EH (cell line): ENCODE measurements around the gene TMEM86B.

Experiments
- DNase-seq: peaks from one replicate; pipeline ENCODE4 v3.0.0-alpha.2; 2015; ENCODE audit warnings: low read depth

Gene TMEM86B

DNA sequence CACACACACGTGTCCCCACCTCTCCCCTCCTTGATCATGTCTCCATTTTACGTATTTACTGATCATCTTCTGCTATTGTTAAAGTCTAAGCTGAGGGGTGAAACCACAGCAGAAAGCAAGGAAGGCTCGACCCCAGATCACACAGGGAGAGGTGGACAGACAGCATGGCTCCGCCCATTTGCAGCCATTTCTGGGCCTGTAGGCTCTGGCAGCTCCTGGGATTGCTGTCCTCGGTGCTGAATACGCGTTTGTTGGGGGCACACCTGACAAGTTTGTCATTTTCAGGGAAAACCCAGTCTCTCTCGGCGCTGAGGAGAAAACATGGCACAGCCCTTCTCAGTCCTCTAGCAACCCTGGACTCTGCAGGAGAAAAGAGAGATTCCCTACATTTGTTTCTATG, 8.0 kb downstream of the TMEM86B start:
- no peak for DNase-seq

DNA sequence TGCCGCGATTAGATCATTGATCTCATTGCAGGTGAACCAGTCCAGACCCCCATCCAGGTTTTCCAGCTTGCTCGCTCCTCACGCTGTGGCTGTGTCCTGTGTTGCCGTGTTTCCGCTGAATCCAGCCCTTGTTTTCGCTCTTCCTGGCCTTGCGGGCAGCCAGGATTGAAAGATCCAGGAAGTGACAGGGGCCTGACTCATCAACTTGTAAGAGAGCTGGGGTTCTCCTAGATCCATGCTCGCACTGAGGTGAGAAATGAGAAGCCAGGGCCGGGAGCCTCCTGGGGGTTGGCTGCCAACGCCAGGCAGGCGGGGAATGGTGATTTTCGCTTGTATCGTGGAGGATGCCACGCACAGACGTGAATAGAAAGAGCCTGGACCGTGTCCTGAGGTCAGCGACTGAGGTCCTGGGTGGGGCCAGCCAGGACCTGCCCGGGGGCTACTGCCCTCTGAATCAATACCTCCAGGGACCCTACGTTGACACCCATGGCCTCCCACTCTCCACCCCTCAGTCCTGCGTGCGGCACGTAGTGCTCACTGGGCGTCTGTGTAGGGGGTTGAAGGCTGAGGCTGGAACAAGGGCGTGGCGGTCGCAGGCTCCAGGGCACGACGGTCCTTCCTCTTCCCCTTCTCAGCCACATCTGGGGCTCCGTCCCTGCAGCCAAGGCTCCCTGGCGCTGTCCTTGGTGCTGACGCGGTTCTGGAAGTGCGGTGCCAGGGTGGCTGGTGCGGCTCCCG, 11.9 kb downstream of the TMEM86B start:
- DNase-seq, result peak; percentile 99

DNA sequence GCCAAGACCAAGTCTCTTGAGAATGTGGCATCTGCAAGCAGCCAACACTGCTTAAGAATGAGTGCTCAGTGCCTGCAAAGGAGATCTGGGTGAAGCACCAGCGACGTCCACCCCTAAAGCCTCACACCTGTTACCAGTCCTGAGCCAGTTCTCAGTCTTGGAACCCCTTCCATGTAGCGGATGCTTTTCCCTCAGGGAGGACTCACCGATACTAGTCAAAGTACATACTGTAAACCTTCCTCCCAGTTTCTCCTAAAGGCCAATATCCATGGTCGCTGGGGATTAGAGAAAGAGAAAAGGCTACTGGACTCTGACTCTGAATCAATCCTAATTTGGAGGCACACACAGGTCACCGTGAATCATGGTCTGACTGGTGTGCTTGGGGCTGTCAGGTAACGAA, 15.0 kb downstream of the TMEM86B start:
- no peak for DNase-seq

DNA sequence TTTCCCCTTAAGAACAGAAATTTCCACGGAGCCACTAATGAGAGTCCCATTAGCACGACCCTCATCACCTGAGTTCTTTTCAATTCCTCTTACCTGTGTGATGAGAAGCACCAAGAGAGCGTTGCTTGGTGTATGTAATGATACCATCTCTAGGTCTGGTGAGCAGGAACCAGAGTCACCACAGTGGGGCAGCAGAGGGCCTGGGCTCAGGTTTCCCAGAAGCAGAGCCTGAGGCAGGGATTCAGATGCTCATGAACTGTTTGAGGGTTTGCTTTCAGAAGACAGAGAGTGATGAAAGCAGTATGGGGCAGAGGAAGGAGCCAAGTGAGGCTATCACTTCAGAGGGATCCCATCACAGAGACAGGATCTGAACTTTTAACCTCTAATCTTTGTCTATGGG, 16.1 kb downstream of the TMEM86B start:
- no peak for DNase-seq

DNA sequence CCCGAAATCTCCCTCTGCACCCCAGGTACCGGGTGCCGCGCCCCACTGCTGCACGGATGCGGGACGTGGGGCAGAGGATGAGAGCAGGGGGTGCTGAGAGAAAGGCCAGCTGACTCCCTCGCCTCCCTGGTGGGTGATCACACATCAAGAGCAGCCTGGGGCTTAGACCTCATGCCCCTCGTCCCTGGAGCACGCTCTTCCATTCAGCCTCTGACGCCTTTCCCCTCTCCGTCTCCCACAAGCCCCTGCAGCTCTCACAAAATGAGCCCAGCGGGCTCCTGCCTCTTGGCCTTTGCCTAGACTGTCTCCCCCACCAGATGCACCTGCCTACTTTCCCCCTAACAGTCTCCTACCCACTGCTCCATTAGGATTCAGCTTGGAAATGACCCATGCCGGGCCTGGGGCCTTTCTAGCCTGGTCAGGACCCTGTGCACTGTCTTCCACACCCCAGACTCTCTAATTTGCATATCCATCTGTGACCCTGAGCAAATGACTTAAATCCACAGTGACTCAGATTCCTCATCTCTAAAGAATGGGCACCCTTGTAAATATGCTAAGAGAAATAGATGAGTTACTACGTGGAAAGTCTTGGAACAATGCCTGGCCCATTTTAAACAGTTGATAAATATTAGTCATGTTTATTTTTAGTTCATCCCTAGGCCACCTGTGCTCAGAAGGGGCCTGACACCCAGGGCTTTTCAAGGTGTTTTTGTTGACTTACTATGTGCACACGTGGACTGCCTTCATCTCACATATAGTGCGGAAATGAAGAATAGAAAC, 18.7 kb downstream of the TMEM86B start:
- peak; percentile 97 for DNase-seq

DNA sequence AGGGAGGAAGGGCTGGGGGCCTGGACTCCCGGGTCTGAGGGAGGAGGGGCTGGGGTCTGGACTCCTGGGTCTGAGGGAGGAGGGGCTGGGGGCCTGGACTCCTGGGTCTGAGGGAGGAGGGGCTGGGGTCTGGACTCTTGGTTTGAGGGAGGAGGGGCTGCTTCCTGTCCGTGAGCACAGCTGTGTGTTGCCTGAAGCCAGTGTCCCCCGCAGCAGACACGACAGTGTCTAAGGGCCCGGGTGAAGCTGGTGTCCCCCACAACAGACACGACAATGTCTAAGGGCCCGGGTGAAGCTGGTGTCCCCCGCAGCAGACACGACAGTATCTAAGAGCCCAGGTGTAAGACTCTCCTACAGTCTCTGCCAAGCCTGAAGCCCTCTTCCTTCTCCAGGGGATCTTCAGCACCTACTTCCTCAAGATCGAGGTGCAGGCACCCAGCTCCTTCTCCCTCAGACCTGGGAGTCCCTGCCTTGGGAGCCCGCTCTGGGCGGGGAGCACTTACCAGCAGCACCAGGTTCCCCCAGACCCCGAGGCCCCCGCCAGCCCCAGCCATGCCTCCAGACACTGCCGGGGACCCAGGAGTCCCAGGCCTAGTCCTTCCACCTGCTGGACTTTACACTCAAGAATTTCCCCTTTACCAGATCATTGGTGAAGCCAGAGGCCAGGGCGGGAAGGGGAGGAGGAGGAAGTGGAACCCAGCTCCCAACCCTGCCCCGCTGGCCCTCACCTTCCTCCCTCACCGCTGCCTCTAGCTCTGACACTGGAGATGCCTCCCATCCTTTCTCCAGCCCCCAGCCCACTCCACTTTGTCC, 19.5 kb downstream of the TMEM86B start, which contains the start of gene PTPRH:
PTPRH (minus strand) TSS at position 622 of the 813 bp plus-strand sequence; CDS start at position 554, 68 bp downstream.
- DNase-seq, result no peak

DNA sequence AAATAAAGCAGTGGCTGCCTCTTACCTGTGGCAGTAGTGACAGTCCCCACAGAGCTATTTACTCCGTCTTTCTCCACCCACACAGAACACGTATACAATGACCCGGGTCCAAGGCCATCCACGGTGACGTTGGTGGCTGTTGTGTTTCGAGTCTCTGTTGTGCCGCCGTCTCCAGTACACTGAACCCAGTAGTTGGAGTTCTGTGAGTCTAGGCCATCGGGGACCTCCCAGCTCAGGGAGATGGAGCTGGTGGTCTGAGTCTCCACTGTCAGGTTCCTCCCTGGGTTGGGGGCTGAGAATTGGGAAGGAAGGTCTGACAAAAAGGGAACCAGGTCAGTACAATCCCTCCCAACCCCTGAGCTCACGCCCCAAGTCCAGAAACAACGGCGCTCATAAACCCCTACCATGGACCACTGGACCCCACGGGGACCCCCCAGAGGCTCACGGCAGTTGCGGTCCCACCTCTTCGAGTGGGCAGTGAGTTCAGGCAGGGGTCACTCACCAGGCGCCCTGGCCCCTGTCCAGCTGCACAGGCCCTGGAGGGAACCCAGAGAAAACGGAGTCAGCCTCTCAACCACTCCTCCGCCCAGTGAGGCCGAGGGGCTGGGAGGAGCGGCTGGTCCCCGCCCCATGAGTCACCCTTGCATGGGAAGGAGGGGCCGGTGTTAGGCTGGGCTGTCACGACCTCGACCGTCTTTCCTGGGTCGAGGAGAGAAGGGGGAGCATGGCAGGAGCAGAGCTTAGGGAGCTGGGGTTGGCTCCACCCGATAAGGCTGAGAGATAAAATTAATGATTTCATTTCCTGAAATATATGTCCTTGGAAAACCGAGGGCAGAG, 21.7 kb downstream of the TMEM86B start:
- DNase-seq, result peak; percentile 95

DNA sequence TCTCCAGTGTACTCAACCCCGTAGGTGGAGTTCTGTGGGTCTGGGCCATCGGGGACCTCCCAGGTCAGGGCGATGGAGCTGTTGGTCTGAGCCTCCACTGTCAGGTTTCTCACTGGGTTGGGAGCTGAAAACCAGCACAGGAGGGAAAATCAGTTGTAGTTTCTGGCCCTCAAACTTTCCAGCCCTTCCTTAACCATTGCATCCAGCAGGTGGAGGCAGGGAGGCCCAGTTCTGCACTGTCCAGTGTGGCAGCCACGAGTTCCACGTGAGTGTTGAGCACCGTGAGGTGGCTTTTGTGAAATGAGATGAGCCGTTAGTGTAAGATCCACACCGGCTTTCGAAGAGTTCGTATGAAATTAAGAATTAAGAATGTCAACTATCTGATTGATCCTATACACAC, 26.4 kb downstream of the TMEM86B start:
- DNase-seq, result peak; percentile 17

DNA sequence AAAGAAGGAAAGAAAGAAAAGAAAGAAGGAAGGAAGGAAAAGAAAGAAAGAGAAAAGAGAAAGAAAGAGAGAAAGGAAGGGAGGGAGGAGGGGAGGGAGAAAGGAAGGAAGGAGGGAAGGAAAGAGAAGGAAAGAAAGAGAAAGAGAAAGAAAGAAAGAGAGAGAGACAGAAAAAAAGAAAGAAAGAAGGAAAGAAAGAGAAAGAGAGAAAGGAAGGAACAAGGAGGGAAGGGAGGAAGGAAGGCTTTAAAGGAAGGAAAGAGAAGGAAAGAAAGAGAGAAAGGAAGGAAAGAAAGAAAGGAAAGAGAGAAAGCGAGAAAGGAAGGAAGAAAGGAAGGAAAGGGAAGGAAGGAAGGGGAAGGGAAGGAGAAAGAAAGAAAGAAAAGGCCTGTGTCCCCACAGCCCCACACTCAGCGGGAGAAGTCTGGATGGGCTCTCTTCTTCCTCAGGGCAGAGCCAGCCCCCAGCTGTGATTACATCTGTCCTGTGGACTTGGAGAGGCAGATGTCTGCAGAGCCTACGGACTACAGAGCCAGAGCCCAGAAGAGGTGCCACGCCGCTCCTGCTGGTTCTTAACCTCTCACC, 28.9 kb downstream of the TMEM86B start:
- DNase-seq, result no peak

DNA sequence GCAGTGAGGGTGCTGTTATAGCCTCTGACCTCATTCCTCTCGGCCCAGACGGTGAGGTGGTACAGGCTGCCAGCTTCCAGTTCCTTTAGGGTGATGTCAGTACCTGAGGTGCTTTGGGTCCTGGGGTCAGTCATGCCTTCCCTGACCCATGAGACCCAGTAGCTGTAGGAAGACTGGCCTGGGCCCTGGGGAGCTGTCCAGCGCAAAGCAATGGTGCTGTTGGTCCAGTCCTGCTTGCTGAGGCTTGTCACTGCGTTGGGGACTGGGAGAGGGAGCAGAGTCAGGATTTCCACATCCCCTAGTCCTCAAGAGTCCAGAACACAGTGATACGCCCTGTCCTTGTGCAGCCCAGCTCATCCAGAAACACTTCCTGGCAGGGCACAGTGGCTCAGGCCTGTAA, 29.9 kb downstream of the TMEM86B start:
- peak; percentile 15 for DNase-seq

DNA sequence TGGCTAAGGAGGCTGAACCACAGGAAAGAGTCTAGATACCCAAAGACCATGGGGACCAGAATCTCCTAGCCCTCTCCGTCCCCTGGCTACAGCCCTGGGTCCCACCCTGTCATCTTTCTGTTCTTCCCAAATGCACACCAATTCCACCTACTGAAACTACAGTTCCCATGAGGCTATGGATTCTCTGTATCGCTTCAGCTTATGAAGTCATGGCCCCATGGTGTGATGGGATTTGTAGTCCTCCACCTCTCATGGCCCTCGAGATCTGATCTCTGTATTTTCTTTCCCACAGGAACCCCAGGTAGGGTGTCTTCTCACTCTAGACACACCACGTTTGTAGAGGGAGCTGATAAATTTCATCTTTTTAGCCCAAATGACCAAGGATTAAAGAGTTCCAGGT, 31.0 kb downstream of the TMEM86B start:
- DNase-seq, result peak; percentile 26

DNA sequence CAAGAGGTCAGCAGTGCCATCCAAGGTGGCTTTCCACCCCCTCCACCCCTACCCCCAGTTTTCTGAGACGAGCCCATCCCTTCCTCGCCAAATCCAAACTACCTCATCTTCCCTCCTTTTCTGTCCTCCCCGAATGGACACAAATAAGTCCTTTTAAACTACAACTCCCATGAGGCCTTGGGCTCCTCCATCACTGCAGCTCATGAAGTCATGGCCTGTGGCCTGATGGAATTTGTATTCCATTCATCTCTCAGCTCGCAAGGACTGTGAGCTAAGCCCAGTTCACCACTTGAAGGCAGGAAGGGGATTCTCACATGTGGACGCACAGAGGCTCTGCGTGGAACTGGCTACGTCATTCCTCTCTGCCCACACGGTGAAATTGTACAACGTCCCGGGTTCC, 31.8 kb downstream of the TMEM86B start:
- peak; percentile 28 for DNase-seq

DNA sequence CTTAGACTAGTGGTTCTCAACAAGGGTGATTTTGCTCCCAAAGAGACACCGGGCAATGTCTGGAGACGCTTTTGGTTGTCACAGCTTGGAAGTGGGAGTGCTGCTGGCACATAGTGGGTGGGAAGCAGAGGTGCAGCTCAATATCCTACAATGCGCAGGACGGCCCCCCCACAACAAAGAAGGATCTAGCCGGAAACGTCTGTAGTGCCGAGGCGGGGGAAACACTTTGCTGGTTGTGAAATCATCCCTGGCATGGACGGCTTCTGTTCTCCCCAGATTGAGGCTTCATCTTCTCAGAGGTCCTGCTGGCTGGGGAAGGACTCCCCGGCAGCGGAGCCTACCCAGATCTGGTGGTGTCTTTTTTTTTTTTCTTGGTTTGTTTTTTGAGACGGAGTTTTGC, 35.1 kb downstream of the TMEM86B start:
- no peak for DNase-seq

DNA sequence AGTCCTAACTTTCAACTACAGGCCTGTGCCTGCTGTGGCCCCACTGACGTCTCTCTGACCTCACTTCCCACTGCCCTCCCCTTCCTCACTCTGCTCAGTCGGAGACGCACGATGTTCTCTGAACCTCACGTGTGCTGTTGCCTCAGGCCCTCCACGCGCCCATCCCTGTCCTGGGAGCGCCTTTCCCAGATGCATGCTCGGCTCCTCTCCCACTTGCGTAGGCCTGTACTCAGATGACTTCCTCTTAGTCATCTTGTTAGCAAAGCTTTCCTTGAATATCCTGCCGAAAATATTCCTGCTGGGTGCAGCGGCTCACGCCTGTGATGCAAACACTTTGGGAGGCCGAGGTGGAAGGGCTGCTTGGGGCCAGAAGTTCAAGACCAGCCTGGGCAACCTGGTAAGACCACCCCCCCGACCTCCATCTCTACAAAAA, 39.1 kb downstream of the TMEM86B start:
- peak; percentile 97 for DNase-seq

DNA sequence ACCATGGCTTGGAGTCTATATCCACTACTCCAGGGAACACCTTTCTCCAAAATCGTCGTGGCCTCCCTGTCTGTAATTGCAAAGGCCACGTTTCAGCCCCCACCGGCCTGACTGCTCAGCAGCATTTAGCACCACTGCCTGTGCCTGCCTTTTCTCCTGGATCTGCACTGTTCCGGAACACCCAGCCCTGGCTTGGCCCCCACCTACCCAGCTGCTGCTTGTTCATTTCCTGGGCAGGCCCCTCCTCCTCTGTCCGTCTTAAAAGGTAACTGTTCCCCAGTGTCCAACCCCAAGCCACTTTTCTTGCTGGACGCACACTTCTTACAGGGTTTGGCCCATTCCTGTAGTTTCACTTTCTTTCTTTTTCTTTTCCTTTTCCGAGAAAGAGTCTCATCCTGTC, 39.9 kb downstream of the TMEM86B start:
- no peak for DNase-seq

DNA sequence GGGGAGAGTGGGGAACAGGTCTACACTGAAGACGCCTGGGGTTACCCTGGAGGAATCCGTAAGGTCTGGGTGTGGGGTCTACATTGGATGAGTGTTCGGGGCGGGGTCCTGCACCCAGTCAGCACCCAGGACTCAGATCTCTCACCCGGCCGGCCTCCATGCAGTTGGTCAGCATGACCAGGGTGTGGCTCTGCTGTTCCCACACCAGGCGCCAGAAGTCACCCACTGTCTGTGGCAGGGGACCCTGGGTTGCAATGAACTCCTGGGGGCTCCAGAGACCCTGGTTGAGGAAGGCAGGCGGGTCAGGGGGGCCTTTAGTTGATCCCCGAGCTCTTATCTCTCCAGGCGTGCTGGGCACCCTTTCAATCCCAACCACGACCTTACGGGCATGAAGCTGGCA, 42.5 kb downstream of the TMEM86B start:
- DNase-seq, result no peak

DNA sequence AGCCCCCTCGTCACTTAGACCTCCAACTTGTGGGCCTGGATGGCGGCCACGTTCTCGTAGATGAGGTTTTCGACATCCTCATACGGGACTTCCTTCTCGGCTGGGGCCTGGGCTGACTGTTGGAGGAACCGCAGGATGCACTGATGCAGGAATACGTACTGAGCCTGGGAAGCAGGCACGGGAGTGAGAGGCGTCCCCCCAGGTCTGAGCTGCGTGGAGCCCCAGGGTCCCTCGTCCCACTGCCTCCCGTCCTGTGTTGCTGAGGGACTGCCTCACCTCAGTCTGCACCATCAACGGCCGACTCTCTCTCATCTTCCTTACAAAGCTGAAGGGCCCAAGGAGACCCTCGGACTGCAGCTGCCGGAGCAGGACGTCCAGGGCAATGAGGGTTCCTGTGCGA, 46.8 kb downstream of the TMEM86B start:
- no peak for DNase-seq

DNA sequence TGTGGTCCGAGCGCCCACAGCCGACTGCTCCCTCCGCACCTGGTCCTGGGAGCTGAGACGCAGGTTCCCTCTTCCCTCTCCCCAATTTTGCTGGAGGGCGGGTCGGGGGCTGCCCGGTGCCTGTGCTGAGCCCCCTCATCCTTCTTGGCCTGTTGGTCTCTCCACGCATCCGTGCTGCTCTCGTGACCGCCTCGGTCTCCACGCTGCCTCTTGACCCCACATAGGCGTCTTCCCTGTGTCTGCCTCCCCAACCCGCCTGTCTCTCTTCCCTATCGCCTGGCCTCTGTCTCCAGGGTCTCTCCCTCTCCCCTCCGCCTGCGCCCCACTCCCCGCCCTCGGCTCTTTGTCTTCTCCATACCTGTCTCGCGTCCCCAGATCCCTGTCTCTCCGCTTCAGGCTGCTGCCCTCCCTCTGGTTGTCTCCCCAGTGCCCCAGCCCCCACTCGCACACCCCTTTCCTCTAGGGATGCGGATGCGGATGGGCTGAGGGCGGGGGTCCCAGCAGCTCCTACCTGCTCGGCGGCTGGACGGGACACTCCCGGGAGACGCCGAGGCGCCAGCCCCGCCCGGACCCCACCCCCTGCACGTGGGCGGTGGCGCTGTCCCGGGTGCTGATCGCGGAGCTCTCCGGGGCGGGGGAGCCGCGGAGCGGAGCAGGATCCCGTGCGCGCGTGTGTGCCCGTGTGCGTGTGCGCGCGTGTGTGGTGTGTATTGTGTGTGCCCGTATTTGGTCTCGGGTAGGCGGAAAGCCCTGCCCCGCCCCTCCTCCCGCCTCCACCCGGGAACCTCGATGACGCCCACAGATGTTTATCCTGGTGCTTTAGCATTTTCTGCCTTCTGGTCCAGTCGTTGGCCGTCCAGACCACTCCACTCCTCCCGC, 48.7 kb downstream of the TMEM86B start, which contains the start of gene SYT5:
SYT5 (minus strand) TSS at position 684 of the 879 bp plus-strand sequence. CDS start 1,248 bp downstream, outside the sequence.
- peak; percentile 46 for DNase-seq

DNA sequence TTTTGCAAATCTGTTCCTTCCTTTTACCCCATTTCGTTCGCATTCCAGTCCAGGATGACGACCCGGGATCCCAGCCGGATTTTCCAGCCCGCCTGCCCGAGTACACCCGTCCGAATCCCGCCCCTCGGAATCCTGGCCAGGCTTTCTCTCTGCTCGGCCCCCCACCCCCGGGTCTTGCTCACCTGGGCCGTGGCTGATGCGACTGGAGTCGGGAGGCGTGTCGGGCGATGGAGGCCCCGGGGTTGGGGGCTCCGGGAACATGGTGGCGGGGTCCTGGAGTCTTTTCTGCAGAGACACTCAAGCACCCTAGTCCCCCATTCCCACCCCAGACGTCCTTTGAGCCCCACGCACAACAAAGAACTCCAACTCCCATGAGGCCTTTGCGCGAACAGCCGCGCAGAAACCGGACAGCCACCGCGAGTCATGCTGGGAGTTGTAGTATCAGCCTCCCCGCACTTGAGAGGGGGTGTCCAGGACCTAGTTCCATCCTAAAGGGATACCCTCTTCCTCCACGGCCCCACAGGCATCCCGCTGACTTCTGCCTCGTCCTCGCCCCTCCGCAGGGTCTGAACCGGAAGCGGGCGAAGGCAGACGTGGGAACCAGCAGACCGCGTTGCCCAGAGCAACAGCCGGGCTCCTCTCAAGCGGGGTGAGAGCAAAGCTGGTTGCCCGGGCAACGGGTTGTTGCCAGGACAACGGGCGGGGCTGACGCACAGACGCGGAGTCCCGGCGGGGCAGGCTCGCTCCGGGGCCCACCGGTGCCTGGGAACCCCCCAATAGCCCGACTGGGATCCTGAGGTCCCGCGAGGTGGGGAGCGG, 49.6 kb downstream of the TMEM86B start:
- peak; percentile 88 for DNase-seq
